IMR-90 (cell line): ENCODE measurements around the gene IGIP. TPM values are rescaled to one million over a fixed set of nuclear protein-coding genes. Genes with fewer than 3 reads are reported as not detected.
A peak's percentile ranks its signal among the peaks of the same experiment; 100 is the strongest.

Experiments used
- ATAC-seq: fragments of 200-7000 bp; cut with Tn5 transposase; 2 replicates; pipeline ENCODE4 v1.9.1; 2020; ENCODE audit warnings: low read depth, mild to moderate bottlenecking, moderate library complexity
- BruUV-seq: library from RNA; stranded (reverse); fragments of 400-500 nt; replicated peaks from 2 replicates; lab custom pipeline; 2021; lab: Mats Ljungman, UMichigan
- CTCF ChIA-PET: fragments of 300-600 bp; formaldehyde crosslinking; extraction: SDS; loops from one replicate; lab custom pipeline; 2021; ENCODE audit warnings: antibody characterized with exemption; lab: Yijun Ruan, JAX
- POLR2A ChIA-PET: fragments of 300-600 bp; sonication (Branson Sonifier 250); formaldehyde crosslinking; loops from one replicate; lab custom pipeline; 2022; ENCODE audit warnings: antibody characterized with exemption; ENCODE audit not compliant: unreplicated experiment; lab: Charles Lee
- DNase-seq: peaks from one replicate; pipeline ENCODE4 v3.0.0; 2013
- H2AFZ ChIP-seq: replicated peaks from 2 replicates; pipeline ENCODE3; 2013; ENCODE audit warnings: low read length, mild to moderate bottlenecking; ENCODE audit not compliant: poor library complexity
- H2AK5ac ChIP-seq: 2 replicates; pipeline ENCODE4 v1.6.1; 2013; ENCODE audit warnings: low read depth, low read length, inconsistent platforms
- H2AK9ac ChIP-seq: replicated peaks from 2 replicates; pipeline ENCODE3; 2013; ENCODE audit warnings: mild to moderate bottlenecking, low read depth, low read length, moderate library complexity; ENCODE audit not compliant: poor library complexity
- H2BK120ac ChIP-seq: 2 replicates; pipeline ENCODE4 v1.6.1; 2013; ENCODE audit warnings: low read depth, low read length, inconsistent platforms
- H2BK15ac ChIP-seq: 3 replicates; pipeline ENCODE4 v1.6.1; 2013; ENCODE audit warnings: low read depth, low read length, inconsistent platforms
- H2BK20ac ChIP-seq: 2 replicates; pipeline ENCODE4 v1.6.1; 2013; ENCODE audit warnings: low read depth, mild to moderate bottlenecking, inconsistent platforms, low read length, moderate library complexity
- H2BK5ac ChIP-seq: 2 replicates; pipeline ENCODE4 v1.6.1; 2013; ENCODE audit warnings: mild to moderate bottlenecking, low read depth, low read length, inconsistent platforms; ENCODE audit not compliant: poor library complexity, severe bottlenecking
- H3K14ac ChIP-seq: replicated peaks from 2 replicates; pipeline ENCODE4 v1.6.1; 2013; ENCODE audit warnings: low read depth, low read length, inconsistent platforms
- H3K18ac ChIP-seq: 2 replicates; pipeline ENCODE4 v1.6.1; 2013; ENCODE audit warnings: low read depth, low read length, control low read depth
- H3K23ac ChIP-seq: 2 replicates; pipeline ENCODE4 v1.6.1; 2013; ENCODE audit warnings: low read depth, low read length, inconsistent platforms
- H3K27ac ChIP-seq: 2 replicates; pipeline ENCODE4 v1.5.1; 2013; ENCODE audit warnings: mild to moderate bottlenecking, control low read depth, low read length; ENCODE audit not compliant: insufficient read depth
- H3K27me3 ChIP-seq: 2 replicates; pipeline ENCODE4 v1.6.1; 2013; ENCODE audit warnings: low read length; ENCODE audit not compliant: control insufficient read depth, insufficient read depth
- H3K36me3 ChIP-seq: 2 replicates; pipeline ENCODE4 v1.6.1; 2013; ENCODE audit warnings: low read length, mixed read lengths; ENCODE audit not compliant: control insufficient read depth, insufficient read depth
- H3K4ac ChIP-seq: 2 replicates; pipeline ENCODE4 v1.6.1; 2013; ENCODE audit warnings: low read depth, low read length, inconsistent platforms
- H3K4me1 ChIP-seq: 2 replicates; pipeline ENCODE4 v1.6.1; 2013; ENCODE audit warnings: low read length, mixed read lengths; ENCODE audit not compliant: control insufficient read depth, insufficient read depth
- H3K4me2 ChIP-seq: 2 replicates; pipeline ENCODE4 v1.6.1; 2013; ENCODE audit warnings: low read depth, mild to moderate bottlenecking, control low read depth, low read length, moderate library complexity
- H3K4me3 ChIP-seq: 2 replicates; pipeline ENCODE4 v1.5.1; 2013; ENCODE audit warnings: low read depth, mild to moderate bottlenecking, control low read depth, low read length, moderate library complexity; ENCODE audit not compliant: insufficient read depth
- H3K56ac ChIP-seq: 2 replicates; pipeline ENCODE4 v1.6.1; 2013; ENCODE audit warnings: low read length, inconsistent platforms; ENCODE audit not compliant: insufficient read depth; ENCODE audit errors: extremely low read depth
- H3K79me1 ChIP-seq, 2 experiments: 2 replicates each; pipeline ENCODE4 v1.6.1; 2013; ENCODE audit warnings: low read length in 2 of 2, inconsistent platforms in 1 of 2, low read depth in 1 of 2
- H3K9ac ChIP-seq: 2 replicates; pipeline ENCODE4 v1.6.1; 2013; ENCODE audit warnings: low read depth, low read length, control low read depth
- H3K9me1 ChIP-seq: 2 replicates; pipeline ENCODE4 v1.6.1; 2013; ENCODE audit warnings: low read length, inconsistent platforms; ENCODE audit not compliant: insufficient read depth
- H3K9me3 ChIP-seq: 2 replicates; pipeline ENCODE4 v1.6.1; 2013; ENCODE audit warnings: low read length; ENCODE audit not compliant: control insufficient read depth, insufficient read depth
- H4K20me1 ChIP-seq: 2 replicates; pipeline ENCODE4 v1.6.1; 2013; ENCODE audit warnings: low read length, inconsistent platforms; ENCODE audit not compliant: insufficient read depth
- H4K5ac ChIP-seq: 2 replicates; pipeline ENCODE4 v1.6.1; 2013; ENCODE audit warnings: mild to moderate bottlenecking, low read depth, low read length, control low read depth
- H4K8ac ChIP-seq, 2 experiments: 2 replicates each; pipeline ENCODE4 v1.6.1; 2013; ENCODE audit warnings: low read depth in 2 of 2, low read length in 2 of 2, control low read depth in 1 of 2, inconsistent platforms in 1 of 2
- H4K91ac ChIP-seq: 2 replicates; pipeline ENCODE4 v1.6.1; 2013; ENCODE audit warnings: low read depth, low read length, inconsistent platforms; ENCODE audit not compliant: insufficient read depth
- CHD1 ChIP-seq: IDR thresholded peaks from 2 replicates; pipeline ENCODE4 v1.6.1; 2012; ENCODE audit warnings: low read depth, low read length, improper control_type of control experiment
- ELK1 ChIP-seq: fragments of 150-350 bp; IDR thresholded peaks from 2 replicates; pipeline ENCODE4 v1.6.1; 2016; ENCODE audit warnings: low read depth, mild to moderate bottlenecking, low read length, moderate library complexity, borderline replicate concordance
- MAZ ChIP-seq: IDR thresholded peaks from 2 replicates; pipeline ENCODE4 v1.6.1; 2012; ENCODE audit warnings: low read depth, mild to moderate bottlenecking, low read length, improper control_type of control experiment, moderate library complexity, borderline replicate concordance
- NFE2L2 ChIP-seq: fragments of 150-350 bp; IDR thresholded peaks from 2 replicates; pipeline ENCODE4 v1.6.1; 2016; ENCODE audit warnings: low read depth, mild to moderate bottlenecking, low read length
- RCOR1 ChIP-seq: IDR thresholded peaks from 2 replicates; pipeline ENCODE4 v1.6.1; 2012; ENCODE audit warnings: mild to moderate bottlenecking, low read length, improper control_type of control experiment; ENCODE audit not compliant: insufficient replicate concordance
- SMC3 ChIP-seq: fragments of 150-350 bp; IDR thresholded peaks from 2 replicates; pipeline ENCODE4 v1.6.1; 2016; ENCODE audit warnings: low read depth, mild to moderate bottlenecking, antibody characterized with exemption, low read length, moderate library complexity
- WGBS, 2 experiments: methylation state at CpG; one replicate each; pipeline versions ENCODE4 v1.1.5 to v1.1.7; 2013; ENCODE audit warnings: missing lambda C conversion rate in 2 of 2; ENCODE audit not compliant: insufficient read length in 1 of 2; ENCODE audit errors: extremely low coverage in 2 of 2; 5-methylcytosine and 5-hydroxymethylcytosine counted together
- dilution Hi-C: fragments of 300-500 bp; cut with HindIII; formaldehyde crosslinking; loops from one replicate; pipeline ENCODE4 v1.14.3; 2018; ENCODE audit warnings: low sequenced_read_pairs; ENCODE audit not compliant: unreplicated experiment
- in situ Hi-C: fragments of 300-500 bp; cut with MboI; formaldehyde crosslinking; loops from 3 replicates; pipeline ENCODE4 v1.14.3; 2019; ENCODE audit warnings: low sequenced_read_pairs, inconsistent platforms, mixed read lengths
- intact Hi-C: fragments of 100-400 bp; cut with micrococcal nuclease; formaldehyde crosslinking; loops from 2 replicates; pipeline ENCODE4 v1.10.0; 2022
- polyA plus RNA-seq, 3 experiments: library from polyadenylated mRNA; depleted of rRNA; stranded (reverse); fragments of >200 nt; gene quantifications; 2 replicates each; pipeline ENCODE4 v1.2.3, GENCODE V29; 2012; ENCODE audit warnings: low replicate concordance in 1 of 3
- total RNA-seq: library from RNA; depleted of rRNA; stranded (reverse); fragments of >200 nt; gene quantifications from 2 replicates; pipeline ENCODE4 v1.2.3, GENCODE V29; 2012

The IGIP gene
- total and polyA plus RNA-seq, 2 of the 4 experiments (the other 2 are of a cell fraction): 1.2 to 5.0 TPM

- Histone ChIP-seq H3K4me2 (no peak overlapping the region), H2BK20ac (no peak overlapping the region), H3K27ac (no peak overlapping the region), H3K4me3 (no peak overlapping the region), H3K27me3 (no peaks in the 10 kb centered on the region; the same call in 1 of the 2 replicates), H3K9me1 (peaks cover 7% of the 10 kb centered on the region; the same call in 1 of the 2 replicates), H3K56ac (no peak overlapping the region), H4K5ac (no peak overlapping the region), H3K9me3 (no peaks in the 10 kb centered on the region), H2AK9ac (peak overlapping the region; percentile 70), H2AFZ (peak overlapping the region; percentile 57), H3K4me1 (peaks cover 4% of the 10 kb centered on the region; the same call in 1 of the 2 replicates), H3K79me1 (peaks cover 28 to 58% of the 10 kb centered on the region in 2 experiments), H3K9ac (no peak overlapping the region), H3K18ac (no peak overlapping the region), H4K20me1 (peaks cover 70% of the 10 kb centered on the region), H3K14ac (no peak overlapping the region), H2AK5ac (no peak overlapping the region), H3K36me3 (no peaks in the 10 kb centered on the region), H3K23ac (no peak overlapping the region), H4K8ac (no peak overlapping the region), H2BK15ac (no peak overlapping the region), H2BK5ac (no peak overlapping the region), H3K4ac (no peak overlapping the region), H2BK120ac (no peak overlapping the region), H4K91ac (no peak overlapping the region)
- dilution Hi-C loops (no loop called here), in situ Hi-C loops (no loop called here), intact Hi-C loops (loop anchor here (1.0 kb wide), 1 partner anchor 68 kb away; no protein-coding TSS in a partner anchor)
- BruUV-seq: no TSS peak
- WGBS, 2 experiments: no CpG with 5 or more reads among the region's 3 CpGs
- CTCF ChIA-PET: interaction anchor here (0.9 to 3.1 kb wide), 9 partner anchors 11 to 100 kb away, joined by 3 to 31 read pairs (median 4); no protein-coding TSS in a partner anchor
- DNase-seq: no peak
- TF ChIP-seq ELK1: no peak
- no peak for TF ChIP-seq NFE2L2
- no peak for TF ChIP-seq SMC3
- no peak for TF ChIP-seq CHD1
- TF ChIP-seq MAZ: no peak
- TF ChIP-seq RCOR1: no peak
- POLR2A ChIA-PET: no interaction called here
- no peak for ATAC-seq
These were observed 18.0 kb downstream of the IGIP start for GRCh38 chr5:140143521-140144258.
